ENCODE results near the gene PARP3.

GRCh38 chr3:51977446-51978142, 35.4 kb downstream of the PARP3 start:
- no peak for TF ChIP-seq CTCF (IDR thresholded peaks at IDR 0.05)
- TF ChIP-seq POLR2A (IDR thresholded peaks at IDR 0.05; ENCODE audit: low read length), result no peak
- TF ChIP-seq JUN (IDR thresholded peaks at IDR 0.05), result no peak
- no peak for TF ChIP-seq MYC (IDR thresholded peaks at IDR 0.05; ENCODE audit: borderline replicate concordance, low read length)
- no peak for TF ChIP-seq JUNB (IDR thresholded peaks at IDR 0.05)

Data from A549 (cell line).